Measurements from ENCODE around the gene CRISPLD2. TPM values are rescaled to one million over a fixed set of nuclear protein-coding genes. Genes with fewer than 3 reads are reported as not detected.

Gene CRISPLD2
- total RNA-seq, 2 experiments from 2014 or later, result 0.16 TPM; not detected in 1

- Mint-ChIP-seq H3K27me3 (no peaks in the 10 kb centered on the region), H3K36me3 (ENCODE audit: low read depth) (no peaks in the 10 kb centered on the region), H3K9me3 (no peaks in the 10 kb centered on the region), H3K4me3 (no peak overlapping the region), H3K4me1 (ENCODE audit: low read depth) (peaks cover 3% of the 10 kb centered on the region), H3K27ac (no peak overlapping the region)
- CTCF ChIA-PET, result interaction anchor here (1.4 to 6.9 kb wide), 6 partner anchors 8 to 217 kb away, joined by 4 to 76 read pairs (median 28); no protein-coding TSS in a partner anchor
- POLR2A ChIA-PET, result no interaction called here
- intact Hi-C loops (cut with micrococcal nuclease), result loop anchor here (10.0 kb wide), 1 partner anchor 311 kb away; the partner anchor contains the start of gene KLHL36
- DNase-seq (no peak), ATAC-seq (no peak)
- TF ChIP-seq CTCF (IDR thresholded peaks at IDR 0.05), result no peak
Observed at GRCh38 chr16:84955427-84955826, 135.6 kb downstream of the CRISPLD2 start.

- no peak overlapping the region for H3K27ac Mint-ChIP-seq
- DNase-seq (no peak), ATAC-seq (no peak)
- H3K4me1 Mint-ChIP-seq (ENCODE audit: low read depth), result peaks cover 3% of the 10 kb centered on the region
- no peaks in the 10 kb centered on the region for H3K36me3 Mint-ChIP-seq (ENCODE audit: low read depth)
- ChIA-PET POLR2A (no interaction called here), CTCF (interaction anchor here (1.2 kb wide), 1 partner anchor 14 kb away, joined by 9 read pairs; no protein-coding TSS in a partner anchor)
- TF ChIP-seq CTCF (IDR thresholded peaks at IDR 0.05), result no peak
- no peaks in the 10 kb centered on the region for H3K27me3 Mint-ChIP-seq
- no peaks in the 10 kb centered on the region for H3K9me3 Mint-ChIP-seq
- no peak overlapping the region for H3K4me3 Mint-ChIP-seq
- intact Hi-C loops (cut with micrococcal nuclease), result loop anchor here (10.0 kb wide), 1 partner anchor 312 kb away; the partner anchor contains the start of gene KLHL36
Observed at GRCh38 chr16:84957192-84957591, 137.4 kb downstream of the CRISPLD2 start.

- H3K4me3 Mint-ChIP-seq, result no peak overlapping the region
- ChIA-PET CTCF (interaction anchor here (1.0 to 1.2 kb wide), 2 partner anchors 13 to 219 kb away, joined by 3 to 9 read pairs; no protein-coding TSS in a partner anchor), POLR2A (no interaction called here)
- H3K27ac Mint-ChIP-seq, result no peak overlapping the region
- no peak for TF ChIP-seq CTCF (IDR thresholded peaks at IDR 0.05)
- no peak for ATAC-seq
- H3K9me3 Mint-ChIP-seq, result no peaks in the 10 kb centered on the region
- no peaks in the 10 kb centered on the region for H3K36me3 Mint-ChIP-seq (ENCODE audit: low read depth)
- no peak for DNase-seq
- peaks cover 3% of the 10 kb centered on the region for H3K4me1 Mint-ChIP-seq (ENCODE audit: low read depth)
- intact Hi-C loops (cut with micrococcal nuclease), result loop anchor here (10.0 kb wide), 1 partner anchor 313 kb away; the partner anchor contains the start of gene KLHL36
- H3K27me3 Mint-ChIP-seq, result no peaks in the 10 kb centered on the region
Observed at GRCh38 chr16:84957792-84958191, 138.0 kb downstream of the CRISPLD2 start.

Other genes starting within 250 kb of the CRISPLD2 start
- 100 to 1,000 TPM; 664 to 677 TPM for gene COTL1, start 201.9 kb upstream of the CRISPLD2 start, total RNA-seq
- 10 to 100 TPM; 41.0 to 44.0 TPM for gene KLHL36, start 171.5 kb upstream of the CRISPLD2 start, total RNA-seq
- gene USP10, start 120.0 kb upstream of the CRISPLD2 start, total RNA-seq, result 100 to 1,000 TPM; 116 TPM
- 10 to 100 TPM; 20.7 to 23.6 TPM for gene ZDHHC7, start 191.6 kb downstream of the CRISPLD2 start, total RNA-seq
- 1 to 10 TPM; 3.9 to 5.3 TPM for gene KIAA0513, start 207.8 kb downstream of the CRISPLD2 start, total RNA-seq

All from activated CD8-positive, alpha-beta T cell treated with anti-CD3 and anti-CD28 coated beads for 36 hours (primary cell).